WTC11 (cell line): ENCODE results near the gene SLC8A1. TPM values are rescaled to one million over a fixed set of nuclear protein-coding genes. Genes with fewer than 3 reads are reported as not detected.

ENCODE experiments used
- ATAC-seq: fragments of 200-7000 bp; cut with Tn5 transposase; 2 replicates; pipeline ENCODE4 v1.10.0; 2021; ENCODE audit warnings: mild to moderate bottlenecking, moderate library complexity
- CTCF ChIA-PET: fragments of 300-600 bp; sonication (Branson Sonifier 250); formaldehyde crosslinking; loops from one replicate; lab custom pipeline; 2021; ENCODE audit warnings: antibody characterized with exemption; lab: Charles Lee
- POLR2A ChIA-PET: fragments of 350-600 bp; sonication (Branson Sonifier 250); formaldehyde crosslinking; loops from one replicate; lab custom pipeline; 2021; ENCODE audit warnings: antibody characterized with exemption; lab: Charles Lee
- DNase-seq: peaks from one replicate; pipeline ENCODE4 v3.0.0; 2021; ENCODE audit warnings: low spot score
- H3K27ac Mint-ChIP-seq: 2 replicates; pipeline ENCODE4 v1.8.0; 2021; ENCODE audit warnings: mixed read lengths
- H3K27me3 Mint-ChIP-seq: 2 replicates; pipeline ENCODE4 v1.8.0; 2021; ENCODE audit warnings: low read depth, mild to moderate bottlenecking, moderate library complexity, mixed read lengths
- H3K36me3 Mint-ChIP-seq: 2 replicates; pipeline ENCODE4 v1.8.0; 2021; ENCODE audit warnings: mixed read lengths
- H3K4me1 Mint-ChIP-seq: 2 replicates; pipeline ENCODE4 v1.8.0; 2022; ENCODE audit warnings: mixed read lengths
- H3K4me3 Mint-ChIP-seq: 2 replicates; pipeline ENCODE4 v1.8.0; 2021; ENCODE audit warnings: mild to moderate bottlenecking, moderate library complexity, mixed read lengths
- H3K9me3 Mint-ChIP-seq: 2 replicates; pipeline ENCODE4 v1.8.0; 2021; ENCODE audit warnings: mixed read lengths
- E2F5 ChIP-seq: sonication (generic); formaldehyde crosslinking; IDR thresholded peaks from 2 replicates; pipeline ENCODE4 v1.8.1; 2022; ENCODE audit warnings: mild to moderate bottlenecking, moderate library complexity, missing genetic modification reagents
- ESRRA ChIP-seq: sonication (generic); formaldehyde crosslinking; IDR thresholded peaks from 2 replicates; pipeline ENCODE4 v1.8.1; 2022; ENCODE audit warnings: mild to moderate bottlenecking, missing genetic modification reagents, borderline replicate concordance
- GABPB1 ChIP-seq: sonication (generic); formaldehyde crosslinking; IDR thresholded peaks from 2 replicates; pipeline ENCODE4 v1.8.1; 2023; ENCODE audit warnings: mild to moderate bottlenecking, missing genetic modification reagents
- HMGXB4 ChIP-seq: sonication (generic); formaldehyde crosslinking; IDR thresholded peaks from 2 replicates; pipeline ENCODE4 v1.8.1; 2023; ENCODE audit warnings: mild to moderate bottlenecking, moderate library complexity, missing genetic modification reagents
- IRF2 ChIP-seq: sonication (generic); formaldehyde crosslinking; IDR thresholded peaks from 2 replicates; pipeline ENCODE4 v1.8.0; 2022; ENCODE audit warnings: low read depth, missing genetic modification reagents, borderline replicate concordance
- JAZF1 ChIP-seq: fragments of 250-450 bp; sonication (Bioruptor Pico); IDR thresholded peaks from 2 replicates; pipeline ENCODE4 v1.9.0; 2021; ENCODE audit warnings: moderate library complexity, mild to moderate bottlenecking, inconsistent platforms
- MAX ChIP-seq: sonication (generic); formaldehyde crosslinking; IDR thresholded peaks from 2 replicates; pipeline ENCODE4 v1.8.0; 2022; ENCODE audit warnings: mild to moderate bottlenecking, missing genetic modification reagents
- NFE2L1 ChIP-seq: sonication (generic); formaldehyde crosslinking; IDR thresholded peaks from 2 replicates; pipeline ENCODE4 v1.8.1; 2023; ENCODE audit warnings: missing genetic modification reagents
- NFYB ChIP-seq: sonication (generic); formaldehyde crosslinking; conservative IDR thresholded peaks from 2 replicates; pipeline ENCODE4 v1.8.0; 2022; ENCODE audit warnings: low read depth, missing genetic modification reagents
- RORB ChIP-seq: fragments of 250-450 bp; sonication (Bioruptor Pico); IDR thresholded peaks from 2 replicates; pipeline ENCODE4 v1.9.0; 2021; ENCODE audit warnings: mild to moderate bottlenecking
- SMAD4 ChIP-seq: sonication (generic); formaldehyde crosslinking; IDR thresholded peaks from 2 replicates; pipeline ENCODE4 v1.8.0; 2022; ENCODE audit warnings: mild to moderate bottlenecking, missing genetic modification reagents
- SOX15 ChIP-seq: fragments of 250-450 bp; sonication (Bioruptor Pico); IDR thresholded peaks from 2 replicates; pipeline ENCODE4 v1.9.0; 2021; ENCODE audit warnings: mild to moderate bottlenecking
- SP1 ChIP-seq: sonication (generic); formaldehyde crosslinking; conservative IDR thresholded peaks from 2 replicates; pipeline ENCODE4 v1.8.1; 2022; ENCODE audit warnings: missing genetic modification reagents
- TCF7 ChIP-seq: sonication (generic); formaldehyde crosslinking; IDR thresholded peaks from 2 replicates; pipeline ENCODE4 v1.8.0; 2022; ENCODE audit warnings: mild to moderate bottlenecking, low read depth, missing genetic modification reagents, moderate library complexity
- TP53 ChIP-seq: sonication (generic); formaldehyde crosslinking; IDR thresholded peaks from 2 replicates; pipeline ENCODE4 v1.8.1; 2023; ENCODE audit warnings: mild to moderate bottlenecking, missing genetic modification reagents
- USF1 ChIP-seq: sonication (generic); formaldehyde crosslinking; IDR thresholded peaks from 2 replicates; pipeline ENCODE4 v1.8.0; 2022; ENCODE audit warnings: mild to moderate bottlenecking, missing genetic modification reagents
- ZBTB21 ChIP-seq: sonication (generic); formaldehyde crosslinking; IDR thresholded peaks from 2 replicates; pipeline ENCODE4 v1.8.1; 2023; ENCODE audit warnings: mild to moderate bottlenecking, missing genetic modification reagents, borderline replicate concordance
- ZNF138 ChIP-seq: sonication (generic); formaldehyde crosslinking; conservative IDR thresholded peaks from 2 replicates; pipeline ENCODE4 v1.8.1; 2022; ENCODE audit warnings: mild to moderate bottlenecking, moderate library complexity, missing genetic modification reagents
- ZNF219 ChIP-seq: sonication (generic); formaldehyde crosslinking; IDR thresholded peaks from 2 replicates; pipeline ENCODE4 v1.8.0; 2023; ENCODE audit warnings: missing genetic modification reagents, mild to moderate bottlenecking, borderline replicate concordance
- ZNF281 ChIP-seq: sonication (generic); formaldehyde crosslinking; IDR thresholded peaks from 2 replicates; pipeline ENCODE4 v1.8.0; 2023; ENCODE audit warnings: mild to moderate bottlenecking, missing genetic modification reagents
- ZSCAN18 ChIP-seq: fragments of 250-450 bp; sonication (Bioruptor Pico); IDR thresholded peaks from 2 replicates; pipeline ENCODE4 v2.1.2; 2022; ENCODE audit warnings: mild to moderate bottlenecking, moderate library complexity
- total RNA-seq: library from RNA; stranded (reverse); gene quantifications from 3 replicates; pipeline ENCODE4 v1.2.3, GENCODE V29; 2021

SLC8A1 gene
- total RNA-seq, 1 experiment from 2014 or later = 2.6 TPM

- TF ChIP-seq MAX (CRISPR knock-in tag) (no peak), GABPB1 (CRISPR knock-in tag) (no peak), SMAD4 (CRISPR knock-in tag) (no peak), ZNF281 (CRISPR knock-in tag) (no peak)
Measured at GRCh38 chr2:40311026-40311425, 140.9 kb downstream of the SLC8A1 start (continued).

GRCh38 chr2:40310303-40310702 lies 141.6 kb downstream of the SLC8A1 start:
- DNase-seq (no peak), ATAC-seq (no peak)
- POLR2A ChIA-PET = no interaction called here
- Mint-ChIP-seq H3K36me3 (0 out of 2 replicates have a peak, but pooled peaks cover 13% of the 10 kb centered on the region), H3K27me3 (no peaks in the 10 kb centered on the region), H3K4me3 (no peak overlapping the region), H3K9me3 (peaks cover 19% of the 10 kb centered on the region), H3K27ac (no peak overlapping the region)
- TF ChIP-seq E2F5 = no peak
- no peak for TF ChIP-seq TCF7 (CRISPR knock-in tag)
- TF ChIP-seq HMGXB4 = no peak
- no peak for TF ChIP-seq ZSCAN18 (CRISPR knock-in tag)
- no peak for TF ChIP-seq USF1
- TF ChIP-seq, all 79 proteins: peak for 0
- CTCF ChIA-PET = no interaction called here
- H3K4me1 Mint-ChIP-seq = no peaks in the 10 kb centered on the region

GRCh38 chr2:40304340-40304739 lies 147.6 kb downstream of the SLC8A1 start:
- POLR2A ChIA-PET = no interaction called here
- Mint-ChIP-seq H3K27ac (no peak overlapping the region; the same call in 1 of the 2 replicates), H3K36me3 (no peaks in the 10 kb centered on the region), H3K9me3 (no peaks in the 10 kb centered on the region), H3K27me3 (no peaks in the 10 kb centered on the region), H3K4me1 (peaks cover 22% of the 10 kb centered on the region)
- ATAC-seq (peak; percentile 88), DNase-seq (peak; percentile 19)
- CTCF ChIA-PET = no interaction called here
- TF ChIP-seq TP53 (no peak), ESRRA (CRISPR knock-in tag) (no peak), ZNF138 (CRISPR knock-in tag) (0 out of 2 replicates have a peak, but pooled peaks have one; percentile 45)
- TF ChIP-seq, all 79 proteins: peak for 1
- no peak overlapping the region for H3K4me3 Mint-ChIP-seq

- no peaks in the 10 kb centered on the region for H3K36me3 Mint-ChIP-seq
- no peaks in the 10 kb centered on the region for H3K9me3 Mint-ChIP-seq
- no peak overlapping the region for H3K4me3 Mint-ChIP-seq
- peaks cover 25% of the 10 kb centered on the region for H3K4me1 Mint-ChIP-seq
- TF ChIP-seq NFYB (CRISPR knock-in tag) (no peak), NFE2L1 (CRISPR knock-in tag) (no peak), GABPB1 (CRISPR knock-in tag) (no peak), ZBTB21 (no peak), TP53 (no peak), IRF2 (CRISPR knock-in tag) (no peak), JAZF1 (CRISPR knock-in tag) (no peak), RORB (no peak), SP1 (CRISPR knock-in tag) (no peak), SOX15 (CRISPR knock-in tag) (no peak), ZNF219 (CRISPR knock-in tag) (no peak), ZNF281 (CRISPR knock-in tag) (no peak)
- ATAC-seq = no peak
- CTCF ChIA-PET = no interaction called here
- no peak overlapping the region for H3K27ac Mint-ChIP-seq
- POLR2A ChIA-PET = no interaction called here
- no peaks in the 10 kb centered on the region for H3K27me3 Mint-ChIP-seq
- DNase-seq = no peak
Measured at GRCh38 chr2:40303746-40304145, 148.1 kb downstream of the SLC8A1 start.
